Subcutaneous abdominal adipose tissue (tissue), 5 donors: Measurements from ENCODE around the gene NFXL1.

Experiments used
- H3K27ac ChIP-seq: one replicate; pipeline ENCODE4 v1.7.0; 2013; ENCODE audit warnings: low read depth, mild to moderate bottlenecking, inconsistent platforms, low read length, moderate library complexity
- H3K27me3 ChIP-seq, 5 donors: one replicate each; pipeline ENCODE4 v1.7.0; 2013; ENCODE audit warnings: low read length in 5 of 5, inconsistent platforms in 1 of 5; ENCODE audit not compliant: control insufficient read depth in 5 of 5, insufficient read depth in 4 of 5
- H3K36me3 ChIP-seq, 5 donors: one replicate each; pipeline ENCODE4 v1.7.0; 2013; ENCODE audit warnings: low read length in 5 of 5; ENCODE audit not compliant: control insufficient read depth in 5 of 5, insufficient read depth in 5 of 5
- H3K4me1 ChIP-seq, 5 donors: one replicate each; pipeline ENCODE4 v1.7.0; 2013; ENCODE audit warnings: low read length in 5 of 5, mild to moderate bottlenecking in 3 of 5, moderate library complexity in 1 of 5; ENCODE audit not compliant: control insufficient read depth in 5 of 5, insufficient read depth in 5 of 5
- H3K4me3 ChIP-seq, 5 donors: one replicate each; pipeline ENCODE4 v1.7.0; 2013; ENCODE audit warnings: low read length in 5 of 5, low read depth in 1 of 5
- H3K9ac ChIP-seq, 5 donors: one replicate each; pipeline ENCODE4 v1.7.0; 2013; ENCODE audit warnings: low read length in 5 of 5, mild to moderate bottlenecking in 4 of 5, moderate library complexity in 3 of 5
- H3K9me3 ChIP-seq, 5 donors: one replicate each; pipeline ENCODE4 v1.7.0; 2013; ENCODE audit warnings: low read length in 5 of 5; ENCODE audit not compliant: control insufficient read depth in 5 of 5
- donor health status: healthy.
- donor health status: healthy.
- donor health status: healthy.
- donor health status: healthy.
- donor health status: healthy.

NFXL1 gene

GRCh38 chr4:47899639-47900038 lies 14.7 kb downstream of the NFXL1 start:
- H3K36me3 ChIP-seq: peaks cover 37 to 63% (median 51%) of the 10 kb centered on the region in 5 donors
- no peak overlapping the region for H3K4me3 ChIP-seq
- H3K9me3 ChIP-seq: no peaks in the 10 kb centered on the region
- no peaks in the 10 kb centered on the region for H3K27me3 ChIP-seq
- no peak overlapping the region for H3K27ac ChIP-seq
- H3K4me1 ChIP-seq: no peaks in the 10 kb centered on the region
- no peak overlapping the region for H3K9ac ChIP-seq

GRCh38 chr4:47891928-47892327 lies 22.5 kb downstream of the NFXL1 start:
- Histone ChIP-seq H3K9ac (no peak overlapping the region), H3K4me3 (no peak overlapping the region), H3K36me3 (peaks cover 36 to 74% (median 57%) of the 10 kb centered on the region in 5 donors), H3K4me1 (no peaks in the 10 kb centered on the region), H3K27me3 (no peaks in the 10 kb centered on the region), H3K9me3 (no peaks in the 10 kb centered on the region), H3K27ac (no peak overlapping the region)

GRCh38 chr4:47882228-47882627 lies 32.2 kb downstream of the NFXL1 start:
- no peak overlapping the region for H3K4me3 ChIP-seq
- H3K27me3 ChIP-seq: no peaks in the 10 kb centered on the region
- H3K4me1 ChIP-seq: no peaks in the 10 kb centered on the region
- no peak overlapping the region for H3K27ac ChIP-seq
- peaks cover 44 to 63% (median 58%) of the 10 kb centered on the region in 5 donors for H3K36me3 ChIP-seq
- no peaks in the 10 kb centered on the region for H3K9me3 ChIP-seq
- H3K9ac ChIP-seq: no peak overlapping the region

- H3K4me3 ChIP-seq: no peak overlapping the region
- H3K9ac ChIP-seq: no peak overlapping the region
- no peaks in the 10 kb centered on the region for H3K27me3 ChIP-seq
- no peak overlapping the region for H3K27ac ChIP-seq
- no peaks in the 10 kb centered on the region for H3K9me3 ChIP-seq
- H3K4me1 ChIP-seq: peaks cover 0 to 4% (median 0%) of the 10 kb centered on the region in 5 donors
- H3K36me3 ChIP-seq: peaks cover 43 to 67% (median 56%) of the 10 kb centered on the region in 5 donors
Observed at GRCh38 chr4:47879458-47879857, 34.9 kb downstream of the NFXL1 start.

GRCh38 chr4:47876784-47877546 lies 37.4 kb downstream of the NFXL1 start:
- Histone ChIP-seq H3K4me1 (peaks cover 0 to 4% (median 0%) of the 10 kb centered on the region in 5 donors), H3K9me3 (peaks cover 0 to 10% (median 0%) of the 10 kb centered on the region in 5 donors), H3K27me3 (no peaks in the 10 kb centered on the region), H3K4me3 (no peak overlapping the region), H3K27ac (no peak overlapping the region), H3K36me3 (peaks cover 43 to 66% (median 52%) of the 10 kb centered on the region in 5 donors), H3K9ac (no peak overlapping the region)

GRCh38 chr4:47876310-47876709 lies 38.1 kb downstream of the NFXL1 start:
- H3K4me1 ChIP-seq: peaks cover 0 to 4% (median 0%) of the 10 kb centered on the region in 5 donors
- peaks cover 39 to 62% (median 49%) of the 10 kb centered on the region in 5 donors for H3K36me3 ChIP-seq
- no peaks in the 10 kb centered on the region for H3K27me3 ChIP-seq
- H3K9ac ChIP-seq: no peak overlapping the region
- H3K9me3 ChIP-seq: peaks cover 0 to 10% (median 0%) of the 10 kb centered on the region in 5 donors
- H3K4me3 ChIP-seq: no peak overlapping the region
- no peak overlapping the region for H3K27ac ChIP-seq

GRCh38 chr4:47873877-47874541 lies 40.4 kb downstream of the NFXL1 start:
- H3K9me3 ChIP-seq: peaks cover 0 to 10% (median 0%) of the 10 kb centered on the region in 5 donors
- peaks cover 0 to 4% (median 0%) of the 10 kb centered on the region in 5 donors for H3K4me1 ChIP-seq
- no peak overlapping the region for H3K9ac ChIP-seq
- no peak overlapping the region for H3K27ac ChIP-seq
- H3K27me3 ChIP-seq: no peaks in the 10 kb centered on the region
- H3K36me3 ChIP-seq: peaks cover 39 to 54% (median 48%) of the 10 kb centered on the region in 5 donors
- H3K4me3 ChIP-seq: no peak overlapping the region

- Histone ChIP-seq H3K36me3 (peaks cover 3 to 12% (median 10%) of the 10 kb centered on the region in 5 donors), H3K27ac (no peak overlapping the region), H3K4me1 (no peaks in the 10 kb centered on the region), H3K9me3 (no peaks in the 10 kb centered on the region), H3K9ac (no peak overlapping the region), H3K27me3 (no peaks in the 10 kb centered on the region), H3K4me3 (no peak overlapping the region)
Observed at GRCh38 chr4:47863486-47863885, 50.9 kb downstream of the NFXL1 start.

- Histone ChIP-seq H3K9ac (no peak overlapping the region), H3K27me3 (no peaks in the 10 kb centered on the region), H3K4me1 (no peaks in the 10 kb centered on the region), H3K27ac (no peak overlapping the region), H3K9me3 (no peaks in the 10 kb centered on the region), H3K36me3 (peaks cover 3 to 12% (median 5%) of the 10 kb centered on the region in 5 donors), H3K4me3 (no peak overlapping the region)
Observed at GRCh38 chr4:47862297-47862696, 52.1 kb downstream of the NFXL1 start.

- Histone ChIP-seq H3K4me1 (no peaks in the 10 kb centered on the region), H3K27ac (no peak overlapping the region)
Observed at GRCh38 chr4:47860305-47860704, 54.1 kb downstream of the NFXL1 start.

More at GRCh38 chr4:47860305-47860704, 54.1 kb downstream of the NFXL1 start:
- Histone ChIP-seq H3K9me3 (no peaks in the 10 kb centered on the region), H3K36me3 (peaks cover 0 to 10% (median 3%) of the 10 kb centered on the region in 5 donors), H3K4me3 (no peak overlapping the region), H3K9ac (no peak overlapping the region), H3K27me3 (no peaks in the 10 kb centered on the region)
